GM19035 (cell line): ENCODE results near the gene TAAR2.
"Not testable (repeated sequence)": the region's sequence is repeated elsewhere in the genome, so short reads cannot be mapped to it uniquely, and the experiment has no call there.

Experiments
- ATAC-seq: cut with Tn5 transposase; IDR thresholded peaks from one replicate; pipeline ENCODE4 v1.9.1; 2021; ENCODE audit not compliant: unreplicated experiment

TAAR2 gene

GRCh38 chr6:132624175-132624574 lies at the start of gene TAAR2:
Gene TAAR2, minus strand, starts transcription at chr6:132624275. Its CDS starts 0 bp downstream, at chr6:132624275.
- ATAC-seq, result no peak

- ATAC-seq, result no peak
Measured at GRCh38 chr6:132673376-132674094, 49.5 kb upstream of the TAAR2 start.

GRCh38 chr6:132671295-132671694 lies 47.2 kb upstream of the TAAR2 start:
- ATAC-seq, result no peak

GRCh38 chr6:132669690-132670291 lies 45.7 kb upstream of the TAAR2 start:
- ATAC-seq, result peak; percentile 72

- no peak for ATAC-seq
Measured at GRCh38 chr6:132666118-132666517, 42.0 kb upstream of the TAAR2 start.

- ATAC-seq, result no peak
Measured at GRCh38 chr6:132664309-132665034, 40.4 kb upstream of the TAAR2 start.

- ATAC-seq, result no peak
Measured at GRCh38 chr6:132663661-132664060, 39.6 kb upstream of the TAAR2 start.

GRCh38 chr6:132661906-132662305 lies 37.8 kb upstream of the TAAR2 start:
- no peak for ATAC-seq

- no peak for ATAC-seq
Measured at GRCh38 chr6:132659082-132659481, 35.0 kb upstream of the TAAR2 start, which contains the start of gene TAAR1. Gene TAAR1, minus strand, starts transcription at chr6:132659182. Its CDS starts 13,179 bp downstream, at chr6:132646003.

GRCh38 chr6:132651062-132651461 lies 27.0 kb upstream of the TAAR2 start:
- no peak for ATAC-seq

GRCh38 chr6:132650429-132650828 lies 26.4 kb upstream of the TAAR2 start:
- ATAC-seq, result no peak

- no peak for ATAC-seq
Measured at GRCh38 chr6:132648828-132649227, 24.8 kb upstream of the TAAR2 start.

GRCh38 chr6:132648356-132648755 lies 24.3 kb upstream of the TAAR2 start:
- peak; percentile 79 for ATAC-seq

GRCh38 chr6:132643547-132643946 lies 19.5 kb upstream of the TAAR2 start:
- ATAC-seq, result no peak

GRCh38 chr6:132637135-132637534 lies 13.1 kb upstream of the TAAR2 start:
- not testable (repeated sequence) for ATAC-seq

GRCh38 chr6:132635906-132636305 lies 11.8 kb upstream of the TAAR2 start:
- ATAC-seq, result not testable (repeated sequence)

- ATAC-seq, result not testable (repeated sequence)
Measured at GRCh38 chr6:132635288-132635687, 11.2 kb upstream of the TAAR2 start.

GRCh38 chr6:132634796-132635195 lies 10.7 kb upstream of the TAAR2 start:
- ATAC-seq, result no peak

GRCh38 chr6:132633362-132633761 lies 9.3 kb upstream of the TAAR2 start:
- no peak for ATAC-seq

GRCh38 chr6:132623106-132623845 lies 799 bp downstream of the TAAR2 start:
- no peak for ATAC-seq

- no peak for ATAC-seq
Measured at GRCh38 chr6:132616677-132617076, 7.4 kb downstream of the TAAR2 start.
